ENCODE results near the gene MRPL52. TPM values are rescaled to one million over a fixed set of nuclear protein-coding genes. Genes with fewer than 3 reads are reported as not detected.
"Not testable (repeated sequence)": the region's sequence is repeated elsewhere in the genome, so short reads cannot be mapped to it uniquely, and the experiment has no call there.

MRPL52 gene
- total RNA-seq, 1 donor from 2014 or later = 150 TPM

DNA sequence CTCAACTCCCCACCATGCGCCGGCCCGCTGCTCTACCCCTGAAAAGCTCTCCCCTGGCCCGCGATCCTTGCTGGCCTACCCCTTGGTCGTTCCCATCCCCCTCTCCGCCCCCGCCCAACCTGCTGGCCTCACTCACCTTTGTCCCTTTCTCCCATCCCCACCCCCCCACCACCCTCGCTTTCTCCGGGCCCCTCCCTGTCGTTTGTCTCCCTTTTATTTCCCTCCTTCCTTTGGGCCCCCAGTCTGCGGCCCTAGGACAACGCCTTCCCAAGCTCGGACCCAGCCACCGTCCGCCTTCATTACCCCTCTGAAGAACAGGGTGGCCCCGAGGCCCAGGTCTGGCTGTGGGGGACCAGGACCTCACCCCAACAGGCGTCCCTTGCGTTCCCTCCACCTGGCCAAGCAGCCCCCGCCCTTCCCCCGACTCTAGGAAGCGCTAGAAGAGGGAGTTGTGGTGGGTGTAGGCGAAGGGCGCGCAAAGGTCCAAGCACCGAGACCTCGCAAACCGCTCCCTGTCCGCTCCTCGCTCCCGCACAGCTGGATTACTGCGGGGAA lies 7.6 kb upstream of the MRPL52 start:
- peaks cover 61% of the 10 kb centered on the region for H3K4me1 Mint-ChIP-seq
- POLR2A ChIA-PET = interaction anchor here (0.5 to 5.1 kb wide), 26 partner anchors 9 to 558 kb away, joined by 3 to 73 read pairs (median 7); partner anchors contain the start of genes ABHD4, LRP10, MMP14 and OXA1L

DNA sequence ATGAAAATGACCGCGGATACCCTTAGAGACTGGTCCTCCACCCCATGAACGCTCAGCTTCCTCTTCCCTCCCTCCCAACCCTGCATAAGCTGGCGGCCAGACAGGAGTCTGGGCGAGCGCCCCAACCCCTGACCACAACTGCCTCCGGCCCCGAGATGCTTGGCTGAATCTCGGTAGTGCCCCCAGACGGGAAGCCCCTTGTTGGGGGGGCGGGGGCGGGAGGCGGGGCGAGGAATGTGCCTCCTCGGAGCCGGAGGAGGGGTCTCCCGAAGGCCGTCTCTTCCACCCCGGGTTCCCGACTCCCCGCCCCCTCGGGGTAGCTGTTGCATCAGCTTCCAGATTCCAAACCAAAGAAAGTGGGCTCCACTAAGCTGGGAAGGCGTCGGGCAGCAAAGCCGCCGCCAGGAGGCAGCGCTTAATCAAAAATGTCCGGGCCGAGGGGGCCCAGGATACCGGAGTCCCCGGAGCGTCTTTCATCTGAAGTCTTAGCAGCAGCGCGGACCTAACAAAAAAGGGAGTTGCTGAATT lies 7.1 kb upstream of the MRPL52 start:
- peak; percentile 69 for DNase-seq
- Mint-ChIP-seq H3K9me3 (no peaks in the 10 kb centered on the region), H3K27me3 (no peaks in the 10 kb centered on the region), H3K4me3 (peak overlapping the region; percentile 86), H3K27ac (peak overlapping the region; percentile 92), H3K4me1 (peaks cover 60% of the 10 kb centered on the region), H3K36me3 (ENCODE audit: low read depth) (no peaks in the 10 kb centered on the region)
- POLR2A ChIA-PET = interaction anchor here (0.6 to 5.1 kb wide), 31 partner anchors 10 to 717 kb away, joined by 3 to 73 read pairs (median 6); partner anchors contain the start of genes ABHD4, DAD1, LRP10 and MMP14
- CTCF ChIA-PET = interaction anchor here (0.7 to 3.7 kb wide), 20 partner anchors 8 to 502 kb away, joined by 3 to 64 read pairs (median 5); partner anchors contain the start of genes LRP10, MMP14, OXA1L and SLC7A7
- TF ChIP-seq, protein P1, sequence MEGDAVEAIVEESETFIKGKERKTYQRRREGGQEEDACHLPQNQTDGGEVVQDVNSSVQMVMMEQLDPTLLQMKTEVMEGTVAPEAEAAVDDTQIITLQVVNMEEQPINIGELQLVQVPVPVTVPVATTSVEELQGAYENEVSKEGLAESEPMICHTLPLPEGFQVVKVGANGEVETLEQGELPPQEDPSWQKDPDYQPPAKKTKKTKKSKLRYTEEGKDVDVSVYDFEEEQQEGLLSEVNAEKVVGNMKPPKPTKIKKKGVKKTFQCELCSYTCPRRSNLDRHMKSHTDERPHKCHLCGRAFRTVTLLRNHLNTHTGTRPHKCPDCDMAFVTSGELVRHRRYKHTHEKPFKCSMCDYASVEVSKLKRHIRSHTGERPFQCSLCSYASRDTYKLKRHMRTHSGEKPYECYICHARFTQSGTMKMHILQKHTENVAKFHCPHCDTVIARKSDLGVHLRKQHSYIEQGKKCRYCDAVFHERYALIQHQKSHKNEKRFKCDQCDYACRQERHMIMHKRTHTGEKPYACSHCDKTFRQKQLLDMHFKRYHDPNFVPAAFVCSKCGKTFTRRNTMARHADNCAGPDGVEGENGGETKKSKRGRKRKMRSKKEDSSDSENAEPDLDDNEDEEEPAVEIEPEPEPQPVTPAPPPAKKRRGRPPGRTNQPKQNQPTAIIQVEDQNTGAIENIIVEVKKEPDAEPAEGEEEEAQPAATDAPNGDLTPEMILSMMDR (IDR thresholded peaks at IDR 0.05) = no peak
- peak; percentile 76 for ATAC-seq (ENCODE audit: low read depth)
- intact Hi-C loops (cut with micrococcal nuclease) = loop anchor here (1.0 to 5.0 kb wide), 10 partner anchors 18 to 265 kb away; partner anchors contain the start of genes AJUBA and OXA1L

More for the DNA sequence above, 7.6 kb upstream of the MRPL52 start:
- intact Hi-C loops (cut with micrococcal nuclease) = loop anchor here (1.0 to 5.0 kb wide), 6 partner anchors 18 to 161 kb away; partner anchors contain the start of genes AJUBA and OXA1L
- Mint-ChIP-seq H3K27me3 (no peaks in the 10 kb centered on the region), H3K36me3 (ENCODE audit: low read depth) (no peaks in the 10 kb centered on the region), H3K27ac (peak overlapping the region; percentile 92), H3K9me3 (no peaks in the 10 kb centered on the region), H3K4me3 (peak overlapping the region; percentile 86)
- no peak for ATAC-seq (ENCODE audit: low read depth)
- no peak for DNase-seq
- TF ChIP-seq, protein P1 (IDR thresholded peaks at IDR 0.05) = no peak
- CTCF ChIA-PET = interaction anchor here (0.9 to 3.7 kb wide), 16 partner anchors 7 to 265 kb away, joined by 3 to 64 read pairs (median 7); partner anchors contain the start of genes MMP14, OXA1L and SLC7A7

DNA sequence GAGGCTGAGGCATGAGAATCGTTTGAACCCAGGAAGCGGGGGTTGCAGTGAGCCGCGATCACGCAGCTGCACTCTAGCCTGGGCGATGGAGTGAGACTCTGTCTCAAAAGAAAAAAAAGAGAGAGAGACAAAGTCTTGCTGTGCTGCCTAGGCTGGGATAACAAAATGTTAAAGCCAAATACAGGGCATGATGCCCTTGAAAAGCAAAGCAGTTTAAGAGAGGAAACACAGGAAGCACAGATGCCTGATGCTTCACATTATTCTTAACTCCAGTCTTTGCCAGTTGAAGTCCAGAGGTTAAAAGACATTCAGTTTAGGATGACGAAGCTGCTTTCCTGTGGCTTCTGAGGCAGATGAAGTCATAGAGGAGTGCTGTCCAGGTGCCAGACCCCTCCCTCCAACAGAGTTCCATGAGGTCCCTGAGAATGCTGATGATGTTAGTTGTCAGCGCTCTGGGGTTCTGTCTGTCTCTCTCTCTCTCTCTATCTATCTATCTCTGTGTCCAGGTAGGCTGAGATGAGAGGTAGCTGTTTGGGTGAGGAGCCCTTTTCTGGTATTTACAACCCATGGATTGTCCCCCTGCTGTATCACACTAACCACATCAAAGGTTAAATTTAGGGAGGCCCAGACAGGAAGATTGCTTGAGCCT lies 4.9 kb upstream of the MRPL52 start:
- H3K27ac Mint-ChIP-seq = peak overlapping the region; percentile 59
- H3K36me3 Mint-ChIP-seq (ENCODE audit: low read depth) = peaks cover 4% of the 10 kb centered on the region
- ChIA-PET POLR2A (interaction anchor here (0.7 to 5.1 kb wide), 7 partner anchors 12 to 242 kb away, joined by 4 to 73 read pairs (median 32); partner anchors contain the start of genes OXA1L and SLC7A7), CTCF (interaction anchor here (0.8 to 3.7 kb wide), 3 partner anchors 28 to 268 kb away, joined by 4 to 64 read pairs (median 15); no protein-coding TSS in a partner anchor)
- ATAC-seq (ENCODE audit: low read depth) = no peak
- H3K4me3 Mint-ChIP-seq = peak overlapping the region; percentile 53
- no peak for DNase-seq
- intact Hi-C loops (cut with micrococcal nuclease) = loop anchor here (5.0 kb wide), 1 partner anchor 62 kb away; no protein-coding TSS in a partner anchor
- no peaks in the 10 kb centered on the region for H3K27me3 Mint-ChIP-seq
- no peaks in the 10 kb centered on the region for H3K9me3 Mint-ChIP-seq
- TF ChIP-seq, protein P1 (IDR thresholded peaks at IDR 0.05) = no peak
- H3K4me1 Mint-ChIP-seq = peaks cover 49% of the 10 kb centered on the region

DNA sequence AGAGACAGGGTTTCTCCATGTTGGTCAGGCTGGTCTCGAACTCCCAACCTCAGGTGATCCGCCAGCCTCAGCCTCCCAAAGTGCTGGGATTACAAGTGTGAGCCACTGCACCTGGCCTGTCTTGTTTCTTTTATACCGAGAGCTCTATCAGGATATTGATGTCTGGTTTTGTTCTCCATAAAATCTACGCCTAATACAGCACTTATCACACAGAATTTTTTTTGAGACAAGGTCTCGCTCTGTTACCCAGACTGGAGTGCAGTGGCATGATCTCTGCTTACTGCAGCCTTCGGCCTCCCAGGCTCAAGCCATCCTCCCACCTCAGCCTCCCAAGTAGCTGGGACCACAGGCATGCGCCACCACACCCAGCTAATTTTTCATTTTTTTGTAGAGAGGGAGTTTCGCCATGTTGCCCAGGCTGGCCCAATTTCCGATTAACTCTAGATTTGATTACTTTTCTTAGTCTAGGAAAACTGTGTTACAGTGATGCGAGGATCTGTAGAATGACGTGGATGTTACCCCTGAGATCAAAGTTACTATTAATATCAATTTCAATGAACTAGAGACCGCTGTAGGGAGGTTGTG lies 519 bp upstream of the MRPL52 start:
- not testable (repeated sequence) for DNase-seq; H3K9me3 Mint-ChIP-seq; ATAC-seq (ENCODE audit: low read depth); H3K27me3 Mint-ChIP-seq
- H3K4me3 Mint-ChIP-seq = peak overlapping the region; percentile 93
- peaks cover 36% of the 10 kb centered on the region for H3K36me3 Mint-ChIP-seq (ENCODE audit: low read depth)
- H3K4me1 Mint-ChIP-seq = peaks cover 34% of the 10 kb centered on the region
- intact Hi-C loops (cut with micrococcal nuclease) = loop anchor here (1.0 kb wide), 4 partner anchors 8 to 273 kb away; partner anchors contain the start of genes LRP10 and OXA1L
- H3K27ac Mint-ChIP-seq = peak overlapping the region; percentile 97
- ChIA-PET CTCF (interaction anchor here (0.9 to 2.6 kb wide), 3 partner anchors 20 to 259 kb away, joined by 3 to 13 read pairs (median 10); no protein-coding TSS in a partner anchor), POLR2A (interaction anchor here (0.7 to 3.6 kb wide), 8 partner anchors 9 to 79 kb away, joined by 3 to 29 read pairs (median 10); partner anchors contain the start of gene OXA1L)

Data from activated B cell treated with CpG ODN at 0.5 μM for 24 hours (primary cell).